ENCODE data around the gene IL25.

GRCh38 chr14:23354990-23355389, 17.6 kb upstream of the IL25 start:
- no peak for TF ChIP-seq EZH2 (IDR thresholded peaks at IDR 0.05; ENCODE audit: borderline replicate concordance, low read depth, low read length, severe bottlenecking)
- TF ChIP-seq CTCF (IDR thresholded peaks at IDR 0.05; ENCODE audit: borderline replicate concordance, extremely low read depth, low read length, poor library complexity, severe bottlenecking), result no peak
